PC-3 (cell line): ENCODE results near the gene TMEM181. TPM values are rescaled to one million over a fixed set of nuclear protein-coding genes. Genes with fewer than 3 reads are reported as not detected.

Experiments
- ATAC-seq: fragments of 200-7000 bp; cut with Tn5 transposase; 2 replicates; pipeline ENCODE4 v1.9.1; 2020; ENCODE audit warnings: mild to moderate bottlenecking, moderate library complexity
- BruUV-seq: library from RNA; stranded (reverse); fragments of 400-500 nt; replicated peaks from 2 replicates; lab custom pipeline; 2021; lab: Mats Ljungman, UMichigan
- CTCF ChIA-PET: fragments of 300-600 bp; sonication (Branson Sonifier 250); formaldehyde crosslinking; loops from one replicate; lab custom pipeline; 2022; ENCODE audit warnings: antibody characterized with exemption; lab: Charles Lee
- POLR2A ChIA-PET: fragments of 300-600 bp; sonication (Branson Sonifier 250); formaldehyde crosslinking; loops from one replicate; lab custom pipeline; 2022; ENCODE audit warnings: antibody characterized with exemption; ENCODE audit not compliant: unreplicated experiment; lab: Charles Lee
- DNase-seq: peaks from one replicate; pipeline ENCODE4 v3.0.0-alpha.2; 2015
- H2AFZ ChIP-seq: fragments of 300-600 bp; sonication (generic); 2 replicates; pipeline ENCODE4 v1.6.0; 2016; ENCODE audit warnings: antibody characterized with exemption, low read length
- H3F3A ChIP-seq: fragments of 300-600 bp; sonication (generic); one replicate; pipeline ENCODE4 v1.6.0; 2017; ENCODE audit warnings: antibody characterized with exemption, low read length, control low read depth, mild to moderate bottlenecking; ENCODE audit not compliant: unreplicated experiment
- H3K27ac ChIP-seq: fragments of 300-600 bp; sonication (generic); 2 replicates; pipeline ENCODE4 v1.5.1; 2016; ENCODE audit warnings: mild to moderate bottlenecking, low read length
- H3K27me3 ChIP-seq: fragments of 300-600 bp; sonication (generic); 2 replicates; pipeline ENCODE4 v1.6.1; 2016; ENCODE audit warnings: low read length, mixed read lengths
- H3K36me3 ChIP-seq: fragments of 300-600 bp; sonication (generic); 2 replicates; pipeline ENCODE4 v1.6.1; 2016; ENCODE audit warnings: low read depth, mixed run types, low read length, mixed read lengths
- H3K4me1 ChIP-seq: fragments of 300-600 bp; sonication (generic); 2 replicates; pipeline ENCODE4 v1.5.1; 2016; ENCODE audit warnings: low read length; ENCODE audit not compliant: insufficient read depth
- H3K4me2 ChIP-seq: fragments of 300-600 bp; sonication (generic); 2 replicates; pipeline ENCODE4 v1.6.0; 2016; ENCODE audit warnings: low read length
- H3K4me3 ChIP-seq: fragments of 300-600 bp; sonication (generic); 2 replicates; pipeline ENCODE4 v1.5.1; 2016; ENCODE audit warnings: mild to moderate bottlenecking, low read length, mixed read lengths
- H3K79me2 ChIP-seq: fragments of 300-600 bp; sonication (generic); 2 replicates; pipeline ENCODE4 v1.6.1; 2017; ENCODE audit warnings: low read length, mixed read lengths
- H3K9ac ChIP-seq: fragments of 300-600 bp; sonication (generic); 2 replicates; pipeline ENCODE4 v1.6.0; 2016; ENCODE audit warnings: mild to moderate bottlenecking, low read length
- H3K9me2 ChIP-seq: fragments of 300-600 bp; sonication (generic); replicated peaks from 2 replicates; pipeline ENCODE4 v1.6.1; 2016; ENCODE audit warnings: mixed run types, low read length, mixed read lengths
- H3K9me3 ChIP-seq: fragments of 300-600 bp; sonication (generic); 2 replicates; pipeline ENCODE4 v1.6.1; 2016; ENCODE audit warnings: low read length, mixed read lengths
- H4K20me1 ChIP-seq: fragments of 300-600 bp; sonication (generic); 2 replicates; pipeline ENCODE4 v1.6.1; 2016; ENCODE audit warnings: low read length, mixed read lengths
- EZH2 ChIP-seq: fragments of 300-600 bp; sonication (generic); IDR thresholded peaks from one replicate; pipeline ENCODE4 v1.6.1; 2017; ENCODE audit warnings: antibody characterized with exemption, mild to moderate bottlenecking, low read length; ENCODE audit not compliant: unreplicated experiment
- EZH2phosphoT487 ChIP-seq: fragments of 300-600 bp; sonication (generic); IDR thresholded peaks from 2 replicates; pipeline ENCODE4 v1.6.1; 2018; ENCODE audit warnings: mild to moderate bottlenecking, antibody characterized with exemption, low read length, borderline replicate concordance
- intact Hi-C: fragments of 100-400 bp; cut with micrococcal nuclease; formaldehyde crosslinking; loops from 2 replicates; pipeline ENCODE4 v1.9.0; 2023
- total RNA-seq: library from RNA; depleted of rRNA; stranded (reverse); fragments of >200 nt; gene quantifications from 2 replicates; pipeline ENCODE4 v1.2.3, GENCODE V29; 2014
- TF ChIP-seq, protein P1 (sequence below): fragments of 300-600 bp; sonication (generic); conservative IDR thresholded peaks from 2 replicates; pipeline ENCODE4 v1.5.1; 2017; ENCODE audit warnings: antibody characterized with exemption, low read depth, mild to moderate bottlenecking, low read length

TMEM181 gene
- total RNA-seq, 1 experiment from 2014 or later: 13.7 TPM

- H3K9me2 ChIP-seq: no peaks in the 10 kb centered on the region
- POLR2A ChIA-PET: no interaction called here
- no peak for DNase-seq
- H3K36me3 ChIP-seq: no peaks in the 10 kb centered on the region
- no peaks in the 10 kb centered on the region for H3K79me2 ChIP-seq
- no peaks in the 10 kb centered on the region for H3K27me3 ChIP-seq
- TF ChIP-seq, protein P1, sequence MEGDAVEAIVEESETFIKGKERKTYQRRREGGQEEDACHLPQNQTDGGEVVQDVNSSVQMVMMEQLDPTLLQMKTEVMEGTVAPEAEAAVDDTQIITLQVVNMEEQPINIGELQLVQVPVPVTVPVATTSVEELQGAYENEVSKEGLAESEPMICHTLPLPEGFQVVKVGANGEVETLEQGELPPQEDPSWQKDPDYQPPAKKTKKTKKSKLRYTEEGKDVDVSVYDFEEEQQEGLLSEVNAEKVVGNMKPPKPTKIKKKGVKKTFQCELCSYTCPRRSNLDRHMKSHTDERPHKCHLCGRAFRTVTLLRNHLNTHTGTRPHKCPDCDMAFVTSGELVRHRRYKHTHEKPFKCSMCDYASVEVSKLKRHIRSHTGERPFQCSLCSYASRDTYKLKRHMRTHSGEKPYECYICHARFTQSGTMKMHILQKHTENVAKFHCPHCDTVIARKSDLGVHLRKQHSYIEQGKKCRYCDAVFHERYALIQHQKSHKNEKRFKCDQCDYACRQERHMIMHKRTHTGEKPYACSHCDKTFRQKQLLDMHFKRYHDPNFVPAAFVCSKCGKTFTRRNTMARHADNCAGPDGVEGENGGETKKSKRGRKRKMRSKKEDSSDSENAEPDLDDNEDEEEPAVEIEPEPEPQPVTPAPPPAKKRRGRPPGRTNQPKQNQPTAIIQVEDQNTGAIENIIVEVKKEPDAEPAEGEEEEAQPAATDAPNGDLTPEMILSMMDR: no peak
- TF ChIP-seq EZH2phosphoT487: no peak
- no peak for TF ChIP-seq EZH2
- no peak overlapping the region for H3K4me3 ChIP-seq
- no peaks in the 10 kb centered on the region for H4K20me1 ChIP-seq
- H3K9ac ChIP-seq: no peak overlapping the region
- BruUV-seq: no TSS peak
- H3K27ac ChIP-seq: no peak overlapping the region
- no peaks in the 10 kb centered on the region for H3K9me3 ChIP-seq
- no peak overlapping the region for H2AFZ ChIP-seq
- H3F3A ChIP-seq: no peaks in the 10 kb centered on the region
- intact Hi-C loops: no loop called here
- CTCF ChIA-PET: no interaction called here
- H3K4me1 ChIP-seq: no peaks in the 10 kb centered on the region
- ATAC-seq: no peak
- no peak overlapping the region for H3K4me2 ChIP-seq
Observed at GRCh38 chr6:158539881-158540280, 20.0 kb upstream of the TMEM181 start.

DNA sequence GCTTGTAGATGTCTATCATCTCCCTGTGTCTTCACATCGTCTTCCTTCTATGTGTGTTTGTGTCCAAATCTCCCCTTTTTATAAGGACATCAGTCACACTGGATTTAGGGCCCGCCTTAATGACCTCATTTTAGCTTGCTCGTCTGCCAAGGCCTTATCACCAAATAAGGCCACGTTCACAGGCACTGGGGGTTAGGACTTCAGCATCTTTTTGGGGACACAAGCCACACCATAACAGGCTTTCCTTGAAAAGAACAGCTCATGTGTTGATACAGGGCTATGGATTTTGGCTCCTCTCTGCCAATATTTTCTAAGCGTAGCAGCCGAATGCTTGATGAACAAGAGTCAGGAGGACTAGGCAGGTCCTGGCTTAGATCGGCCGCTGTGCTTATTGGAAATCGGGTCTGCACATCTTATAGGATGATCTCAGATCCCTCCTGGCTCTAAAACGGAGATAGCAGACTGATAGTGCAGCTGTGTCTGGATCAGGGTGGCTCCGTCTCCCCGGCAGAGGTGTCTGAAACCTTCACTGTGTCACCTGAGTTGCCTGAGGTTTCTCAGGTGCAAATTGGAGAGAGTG is 16.2 kb upstream of the TMEM181 start:
- intact Hi-C loops: no loop called here
- ATAC-seq: no peak
- Histone ChIP-seq H3K9me3 (no peaks in the 10 kb centered on the region), H3K4me1 (no peaks in the 10 kb centered on the region), H3K9me2 (no peaks in the 10 kb centered on the region), H3K4me2 (no peak overlapping the region), H3K79me2 (no peaks in the 10 kb centered on the region), H3K27me3 (no peaks in the 10 kb centered on the region), H3K36me3 (no peaks in the 10 kb centered on the region), H3K9ac (no peak overlapping the region), H3F3A (no peaks in the 10 kb centered on the region), H3K27ac (no peak overlapping the region), H4K20me1 (no peaks in the 10 kb centered on the region), H2AFZ (no peak overlapping the region), H3K4me3 (no peak overlapping the region)
- TF ChIP-seq, protein P1: no peak
- no peak for TF ChIP-seq EZH2
- no peak for DNase-seq
- CTCF ChIA-PET: no interaction called here
- no TSS peak for BruUV-seq
- POLR2A ChIA-PET: no interaction called here

- no TSS peak for BruUV-seq
- ChIA-PET POLR2A (no interaction called here), CTCF (no interaction called here)
- intact Hi-C loops: no loop called here
- no peaks in the 10 kb centered on the region for H3F3A ChIP-seq
- H3K4me3 ChIP-seq: no peak overlapping the region
- H3K9me3 ChIP-seq: no peaks in the 10 kb centered on the region
- H3K4me2 ChIP-seq: no peak overlapping the region
- no peak for ATAC-seq
- H3K9me2 ChIP-seq: no peaks in the 10 kb centered on the region
- no peaks in the 10 kb centered on the region for H3K36me3 ChIP-seq
- H3K4me1 ChIP-seq: no peaks in the 10 kb centered on the region
- TF ChIP-seq EZH2 (no peak), EZH2phosphoT487 (no peak)
- TF ChIP-seq, protein P1: no peak
- H4K20me1 ChIP-seq: no peaks in the 10 kb centered on the region
- no peaks in the 10 kb centered on the region for H3K27me3 ChIP-seq
- DNase-seq: no peak
- H2AFZ ChIP-seq: no peak overlapping the region
- no peaks in the 10 kb centered on the region for H3K79me2 ChIP-seq
- no peak overlapping the region for H3K9ac ChIP-seq
- H3K27ac ChIP-seq: no peak overlapping the region
Observed at GRCh38 chr6:158544428-158544827, 15.5 kb upstream of the TMEM181 start.
